ENCODE results near the gene DSTN.

GRCh38 chr20:17628101-17628841, 58.4 kb downstream of the DSTN start:
- TF ChIP-seq CTCF (IDR thresholded peaks at IDR 0.05; ENCODE audit: low read length) (no peak), EZH2 (IDR thresholded peaks at IDR 0.05; ENCODE audit: borderline replicate concordance, low read length) (no peak)
